Caco-2 (cell line): Measurements from ENCODE around the gene MAST4. TPM values are rescaled to one million over a fixed set of nuclear protein-coding genes. Genes with fewer than 3 reads are reported as not detected.

ENCODE experiments used
- BruUV-seq: library from RNA; stranded (reverse); fragments of 400-500 nt; replicated peaks from 2 replicates; lab custom pipeline; 2021; lab: Mats Ljungman, UMichigan
- CTCF ChIA-PET: fragments of 300-600 bp; sonication (Branson Sonifier 250); formaldehyde crosslinking; loops from one replicate; lab custom pipeline; 2022; ENCODE audit warnings: antibody characterized with exemption; lab: Charles Lee
- POLR2A ChIA-PET: fragments of 300-600 bp; sonication (Branson Sonifier 250); formaldehyde crosslinking; loops from one replicate; lab custom pipeline; 2022; ENCODE audit warnings: antibody characterized with exemption; lab: Charles Lee
- DNase-seq, 2 experiments: peaks; one replicate each; pipeline versions ENCODE4 v3.0.0 to v3.0.0-alpha.2; 2020 to 2022
- H3K27me3 ChIP-seq: replicated peaks from 2 replicates; pipeline ENCODE4 v1.6.0; 2011; ENCODE audit warnings: low read length; ENCODE audit not compliant: control insufficient read depth, insufficient read depth
- H3K36me3 ChIP-seq: 2 replicates; pipeline ENCODE4 v1.5.1; 2011; ENCODE audit warnings: low read length; ENCODE audit not compliant: control insufficient read depth, insufficient read depth
- H3K4me1 ChIP-seq: fragments of 250-450 bp; sonication (Bioruptor Pico); 2 replicates; pipeline ENCODE4 v1.5.1; 2020; ENCODE audit warnings: mild to moderate bottlenecking
- H3K4me3 ChIP-seq: 2 replicates; pipeline ENCODE4 v1.5.1; 2011; ENCODE audit warnings: low read depth, mild to moderate bottlenecking, control low read depth, low read length
- H3K9me3 ChIP-seq: fragments of 250-450 bp; sonication (Bioruptor Pico); 2 replicates; pipeline ENCODE4 v1.5.1; 2020; ENCODE audit warnings: mild to moderate bottlenecking, moderate library complexity
- H3K27ac Mint-ChIP-seq: one replicate; pipeline ENCODE4 v1.8.0; 2022; ENCODE audit warnings: mixed read lengths; ENCODE audit not compliant: unreplicated experiment
- H3K27me3 Mint-ChIP-seq: one replicate; pipeline ENCODE4 v1.8.0; 2022; ENCODE audit warnings: mixed read lengths; ENCODE audit not compliant: insufficient read depth, unreplicated experiment
- H3K36me3 Mint-ChIP-seq: one replicate; pipeline ENCODE4 v1.8.0; 2022; ENCODE audit warnings: mild to moderate bottlenecking, mixed read lengths; ENCODE audit not compliant: insufficient read depth, unreplicated experiment
- H3K4me1 Mint-ChIP-seq: one replicate; pipeline ENCODE4 v1.8.0; 2022; ENCODE audit warnings: low read depth, mixed read lengths; ENCODE audit not compliant: unreplicated experiment
- H3K4me3 Mint-ChIP-seq: one replicate; pipeline ENCODE4 v1.8.0; 2022; ENCODE audit warnings: mild to moderate bottlenecking, moderate library complexity, mixed read lengths; ENCODE audit not compliant: unreplicated experiment
- H3K9me3 Mint-ChIP-seq: one replicate; pipeline ENCODE4 v1.8.0; 2022; ENCODE audit warnings: mixed read lengths; ENCODE audit not compliant: unreplicated experiment
- intact Hi-C: fragments of 100-400 bp; cut with micrococcal nuclease; formaldehyde crosslinking; loops from one replicate; pipeline ENCODE4 v1.10.0; 2022; ENCODE audit not compliant: unreplicated experiment
- total RNA-seq: library from RNA; stranded (reverse); gene quantifications from 2 replicates; pipeline ENCODE4 v1.2.3, GENCODE V29; 2022
- TF ChIP-seq, protein P1 (sequence below), 2 experiments: fragments of 200-600 bp in 1 of 2; IDR thresholded peaks; 1 replicate in 1 of 2; 2 replicates in 1 of 2; pipeline versions ENCODE4 v1.5.1 to v1.8.0; 2011 to 2022; ENCODE audit warnings: antibody characterized with exemption in 1 of 2, control low read depth in 1 of 2, inconsistent platforms in 1 of 2, low read depth in 1 of 2, low read length in 1 of 2, mild to moderate bottlenecking in 1 of 2, moderate library complexity in 1 of 2; ENCODE audit not compliant: insufficient read depth in 1 of 2, severe bottlenecking in 1 of 2, unreplicated experiment in 1 of 2

MAST4 gene
- total RNA-seq, 1 experiment from 2014 or later: 17.8 TPM

- CTCF ChIA-PET: no interaction called here
- peaks cover 10% of the 10 kb centered on the region for H3K4me1 Mint-ChIP-seq
- H3K9me3 Mint-ChIP-seq: peaks cover 1% of the 10 kb centered on the region
- TF ChIP-seq, protein P1, sequence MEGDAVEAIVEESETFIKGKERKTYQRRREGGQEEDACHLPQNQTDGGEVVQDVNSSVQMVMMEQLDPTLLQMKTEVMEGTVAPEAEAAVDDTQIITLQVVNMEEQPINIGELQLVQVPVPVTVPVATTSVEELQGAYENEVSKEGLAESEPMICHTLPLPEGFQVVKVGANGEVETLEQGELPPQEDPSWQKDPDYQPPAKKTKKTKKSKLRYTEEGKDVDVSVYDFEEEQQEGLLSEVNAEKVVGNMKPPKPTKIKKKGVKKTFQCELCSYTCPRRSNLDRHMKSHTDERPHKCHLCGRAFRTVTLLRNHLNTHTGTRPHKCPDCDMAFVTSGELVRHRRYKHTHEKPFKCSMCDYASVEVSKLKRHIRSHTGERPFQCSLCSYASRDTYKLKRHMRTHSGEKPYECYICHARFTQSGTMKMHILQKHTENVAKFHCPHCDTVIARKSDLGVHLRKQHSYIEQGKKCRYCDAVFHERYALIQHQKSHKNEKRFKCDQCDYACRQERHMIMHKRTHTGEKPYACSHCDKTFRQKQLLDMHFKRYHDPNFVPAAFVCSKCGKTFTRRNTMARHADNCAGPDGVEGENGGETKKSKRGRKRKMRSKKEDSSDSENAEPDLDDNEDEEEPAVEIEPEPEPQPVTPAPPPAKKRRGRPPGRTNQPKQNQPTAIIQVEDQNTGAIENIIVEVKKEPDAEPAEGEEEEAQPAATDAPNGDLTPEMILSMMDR (IDR thresholded peaks at IDR 0.05; ENCODE audit: insufficient read depth in 1 of 2, low read depth in 1 of 2, low read length in 1 of 2, severe bottlenecking in 1 of 2, unreplicated experiment in 1 of 2): no peak
- no peak overlapping the region for H3K4me3 ChIP-seq
- H3K4me1 ChIP-seq: peaks cover 4% of the 10 kb centered on the region; the same call in 1 of the 2 replicates
- H3K36me3 ChIP-seq: no peaks in the 10 kb centered on the region
- H3K27me3 ChIP-seq: no peaks in the 10 kb centered on the region; the same call in none of the 2 replicates
- peaks cover 2% of the 10 kb centered on the region for H3K27me3 Mint-ChIP-seq
- H3K27ac Mint-ChIP-seq: no peak overlapping the region
- H3K9me3 ChIP-seq: no peaks in the 10 kb centered on the region
- DNase-seq: no peak
- BruUV-seq: no TSS peak
- intact Hi-C loops: no loop called here
- H3K36me3 Mint-ChIP-seq: no peaks in the 10 kb centered on the region
- POLR2A ChIA-PET: no interaction called here
- no peak overlapping the region for H3K4me3 Mint-ChIP-seq
Observed at GRCh38 chr5:66739021-66739420, 142.8 kb downstream of the MAST4 start.

DNA sequence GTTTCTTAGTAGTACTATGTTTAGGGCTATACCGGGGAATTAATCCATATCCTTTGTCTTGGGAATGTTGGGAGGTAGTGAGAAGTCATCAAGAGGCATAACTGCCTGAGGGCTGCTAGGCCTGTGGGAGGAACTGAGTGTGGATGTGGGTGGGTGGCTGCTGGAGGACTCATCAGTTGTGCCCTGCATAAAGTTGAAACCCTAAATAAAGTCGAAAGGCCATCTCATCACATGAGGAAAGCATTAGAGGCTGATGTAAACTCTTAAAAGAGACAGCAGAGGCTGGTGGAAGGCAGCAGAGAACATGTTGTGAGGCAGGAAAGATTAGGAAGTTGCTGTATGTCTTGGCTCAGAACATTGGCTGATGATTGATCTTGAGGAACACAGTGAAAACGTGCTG lies 143.8 kb downstream of the MAST4 start:
- TF ChIP-seq, protein P1 (IDR thresholded peaks at IDR 0.05; ENCODE audit: insufficient read depth in 1 of 2, low read depth in 1 of 2, low read length in 1 of 2, severe bottlenecking in 1 of 2, unreplicated experiment in 1 of 2): no peak
- intact Hi-C loops: loop anchor here (5.0 kb wide), 1 partner anchor 433 kb away; no protein-coding TSS in a partner anchor
- Histone ChIP-seq H3K36me3 (no peaks in the 10 kb centered on the region), H3K4me1 (peaks cover 4% of the 10 kb centered on the region; the same call in 1 of the 2 replicates), H3K9me3 (no peaks in the 10 kb centered on the region), H3K4me3 (no peak overlapping the region), H3K27me3 (no peaks in the 10 kb centered on the region; the same call in 1 of the 2 replicates)
- H3K4me3 Mint-ChIP-seq: no peak overlapping the region
- H3K9me3 Mint-ChIP-seq: peaks cover 10% of the 10 kb centered on the region
- ChIA-PET POLR2A (no interaction called here), CTCF (no interaction called here)
- H3K36me3 Mint-ChIP-seq: no peaks in the 10 kb centered on the region
- H3K27ac Mint-ChIP-seq: no peak overlapping the region
- BruUV-seq: no TSS peak
- DNase-seq: no peak
- H3K27me3 Mint-ChIP-seq: peaks cover 2% of the 10 kb centered on the region
- H3K4me1 Mint-ChIP-seq: peaks cover 10% of the 10 kb centered on the region

DNA sequence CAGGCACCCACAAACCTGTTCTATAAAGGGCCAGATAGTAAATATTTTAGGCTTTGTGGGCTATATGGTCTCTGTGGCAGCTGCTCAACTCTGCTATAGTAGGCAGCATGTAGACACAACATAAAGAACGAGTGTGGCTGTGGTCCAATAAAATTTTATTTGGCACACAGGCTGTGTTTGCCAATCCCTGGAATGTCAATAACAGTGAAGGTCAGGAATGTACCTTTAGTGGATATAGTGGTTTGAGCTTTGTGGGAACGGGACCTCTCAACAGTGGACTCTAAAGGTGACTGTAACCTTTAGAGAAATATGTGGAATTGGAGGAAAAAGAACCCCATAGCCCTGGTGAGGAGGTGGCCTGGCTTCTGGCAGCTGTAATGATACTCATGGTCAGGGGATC lies 145.2 kb downstream of the MAST4 start:
- H3K27ac Mint-ChIP-seq: no peak overlapping the region
- POLR2A ChIA-PET: no interaction called here
- intact Hi-C loops: loop anchor here (5.0 kb wide), 1 partner anchor 434 kb away; no protein-coding TSS in a partner anchor

More for the DNA sequence above, 145.2 kb downstream of the MAST4 start:
- Histone ChIP-seq H3K9me3 (no peaks in the 10 kb centered on the region), H3K4me3 (no peak overlapping the region), H3K4me1 (peaks cover 4% of the 10 kb centered on the region; the same call in 1 of the 2 replicates), H3K27me3 (no peaks in the 10 kb centered on the region; the same call in 1 of the 2 replicates), H3K36me3 (no peaks in the 10 kb centered on the region)
- TF ChIP-seq, protein P1 (IDR thresholded peaks at IDR 0.05; ENCODE audit: insufficient read depth in 1 of 2, low read depth in 1 of 2, low read length in 1 of 2, severe bottlenecking in 1 of 2, unreplicated experiment in 1 of 2): no peak
- H3K4me3 Mint-ChIP-seq: no peak overlapping the region
- H3K4me1 Mint-ChIP-seq: peaks cover 10% of the 10 kb centered on the region
- H3K36me3 Mint-ChIP-seq: no peaks in the 10 kb centered on the region
- peak; percentile 24 to 39 for DNase-seq
- H3K9me3 Mint-ChIP-seq: peaks cover 10% of the 10 kb centered on the region
- CTCF ChIA-PET: interaction anchor here (1.0 to 1.2 kb wide), 3 partner anchors 12 to 435 kb away, joined by 3 to 5 read pairs (median 4); no protein-coding TSS in a partner anchor
- no TSS peak for BruUV-seq
- H3K27me3 Mint-ChIP-seq: peaks cover 2% of the 10 kb centered on the region
